ENCODE results near the gene KAT2A. TPM values are rescaled to one million over a fixed set of nuclear protein-coding genes. Genes with fewer than 3 reads are reported as not detected.

The KAT2A gene
- polyA plus RNA-seq, 1 donor (not counting 4 experiments of a cell fraction or from before 2014, with no cell fraction given) = 28.2 TPM

DNA sequence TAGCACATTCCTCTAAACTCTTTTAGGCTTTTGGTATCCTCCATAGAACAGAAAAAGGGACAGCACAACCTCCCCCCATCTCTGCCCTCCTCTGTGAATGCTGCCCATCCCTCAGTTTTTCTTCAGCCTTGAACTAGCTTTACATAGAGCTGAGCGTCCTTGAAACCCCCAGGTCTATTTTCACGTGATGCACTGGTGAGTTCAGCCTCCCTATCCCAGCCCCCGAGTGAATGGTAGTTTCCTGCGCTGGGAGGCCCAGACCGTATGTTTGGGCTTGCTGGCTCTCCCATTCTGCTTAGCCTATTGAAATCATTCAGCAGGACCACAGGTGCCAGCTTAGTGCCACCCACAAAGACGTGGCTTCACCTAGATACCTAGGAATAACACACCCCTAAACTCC, 45.4 kb downstream of the KAT2A start:
- FAIRE-seq = no peak

DNA sequence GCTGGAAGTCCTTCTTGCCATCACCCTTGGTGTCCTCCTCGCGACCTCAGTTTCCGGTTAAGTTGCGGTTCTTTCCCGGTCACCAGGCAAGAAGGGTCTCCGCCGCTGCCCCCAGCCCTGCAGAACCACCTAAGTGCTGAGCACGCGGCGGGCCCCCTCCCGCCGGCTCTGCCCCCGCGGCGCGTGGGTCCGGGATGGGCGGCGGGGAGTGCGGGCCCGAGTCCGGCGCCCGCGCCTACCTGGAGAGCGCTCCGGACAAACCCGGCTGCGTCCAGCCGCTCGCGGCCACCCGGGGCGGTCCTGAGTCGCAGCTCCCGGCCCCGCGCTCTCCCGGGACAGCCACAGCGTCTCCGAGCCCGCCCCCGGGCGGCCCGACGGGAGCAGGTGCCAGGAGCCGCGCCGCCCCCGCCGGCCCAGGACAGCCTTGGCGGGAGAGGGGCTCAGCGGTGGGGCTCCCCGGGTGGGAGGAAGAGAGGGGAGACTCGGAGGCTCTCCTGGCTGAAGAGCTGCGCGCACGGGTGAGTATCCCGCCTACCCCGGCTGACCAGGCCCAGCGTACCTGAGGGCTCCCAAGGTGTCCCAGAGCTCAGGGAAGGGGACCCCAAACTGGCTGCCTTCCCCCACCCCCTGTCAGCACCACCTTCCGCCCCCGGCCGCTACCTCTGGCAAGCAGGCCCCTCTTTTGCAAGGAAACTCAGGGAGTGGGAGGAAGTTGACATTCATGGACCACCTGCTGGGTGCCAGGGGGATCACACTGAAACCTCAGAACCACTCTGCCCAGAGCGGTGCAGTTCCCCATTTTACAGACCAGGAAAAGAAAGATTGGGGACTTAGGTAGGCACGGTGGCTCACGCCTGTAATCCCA, 48.6 kb downstream of the KAT2A start:
- Histone ChIP-seq H3K36me3 (ENCODE audit: control insufficient read depth in 2 of 2, extremely low read depth in 1 of 2, insufficient read depth in 2 of 2, low read length in 2 of 2) (no peaks in the 10 kb centered on the region), H3K9me1 (ENCODE audit: control insufficient read depth, extremely low read depth, insufficient read depth, low read length) (no peaks in the 10 kb centered on the region), H3K4me3 (ENCODE audit: control insufficient read depth in 2 of 3, extremely low read depth in 1 of 3, insufficient read depth in 2 of 3, low read depth in 1 of 3, low read length in 3 of 3) (no peak overlapping the region), H3K9me3 (ENCODE audit: control insufficient read depth, low read depth, low read length) (no peaks in the 10 kb centered on the region), H3K27ac (ENCODE audit: control insufficient read depth, insufficient read depth, low read length) (no peak overlapping the region), H3K9ac (ENCODE audit: control insufficient read depth, extremely low read depth, insufficient read depth, low read length) (no peak overlapping the region), H3K27me3 (ENCODE audit: control insufficient read depth, extremely low read depth, insufficient read depth, low read length) (peaks cover 36% of the 10 kb centered on the region), H2AFZ (ENCODE audit: control insufficient read depth, low read length) (no peak overlapping the region), H3K4me2 (ENCODE audit: control insufficient read depth, extremely low read depth, insufficient read depth, low read depth, low read length) (no peak overlapping the region), H4K20me1 (ENCODE audit: control insufficient read depth, extremely low read depth, insufficient read depth, low read length) (no peaks in the 10 kb centered on the region), H3K4me1 (ENCODE audit: control insufficient read depth, extremely low read depth, insufficient read depth, low read length) (peaks cover 5% of the 10 kb centered on the region), H3K79me2 (ENCODE audit: control insufficient read depth, insufficient read depth, low read length) (no peaks in the 10 kb centered on the region)
- TF ChIP-seq EZH2 (IDR thresholded peaks at IDR 0.05; ENCODE audit: low read length) = peak; percentile 20
- TF ChIP-seq, protein P1, sequence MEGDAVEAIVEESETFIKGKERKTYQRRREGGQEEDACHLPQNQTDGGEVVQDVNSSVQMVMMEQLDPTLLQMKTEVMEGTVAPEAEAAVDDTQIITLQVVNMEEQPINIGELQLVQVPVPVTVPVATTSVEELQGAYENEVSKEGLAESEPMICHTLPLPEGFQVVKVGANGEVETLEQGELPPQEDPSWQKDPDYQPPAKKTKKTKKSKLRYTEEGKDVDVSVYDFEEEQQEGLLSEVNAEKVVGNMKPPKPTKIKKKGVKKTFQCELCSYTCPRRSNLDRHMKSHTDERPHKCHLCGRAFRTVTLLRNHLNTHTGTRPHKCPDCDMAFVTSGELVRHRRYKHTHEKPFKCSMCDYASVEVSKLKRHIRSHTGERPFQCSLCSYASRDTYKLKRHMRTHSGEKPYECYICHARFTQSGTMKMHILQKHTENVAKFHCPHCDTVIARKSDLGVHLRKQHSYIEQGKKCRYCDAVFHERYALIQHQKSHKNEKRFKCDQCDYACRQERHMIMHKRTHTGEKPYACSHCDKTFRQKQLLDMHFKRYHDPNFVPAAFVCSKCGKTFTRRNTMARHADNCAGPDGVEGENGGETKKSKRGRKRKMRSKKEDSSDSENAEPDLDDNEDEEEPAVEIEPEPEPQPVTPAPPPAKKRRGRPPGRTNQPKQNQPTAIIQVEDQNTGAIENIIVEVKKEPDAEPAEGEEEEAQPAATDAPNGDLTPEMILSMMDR (optimal IDR thresholded peaks at IDR 0.05 in 1 of 3, IDR thresholded peaks at IDR 0.05 in 1 of 3, conservative IDR thresholded peaks at IDR 0.05 in 1 of 3; ENCODE audit: extremely low read depth in 1 of 3, insufficient read depth in 2 of 3, low read length in 3 of 3) = no peak
- dilution Hi-C loops (cut with MboI; ENCODE audit: extremely low pct_ligation_motif_present, low sequenced_read_pairs) = no loop called here
- DNase-seq (ENCODE audit: low read depth, low spot score) (no peak), FAIRE-seq (no peak)

More for the DNA sequence above, 45.4 kb downstream of the KAT2A start:
- Histone ChIP-seq H4K20me1 (ENCODE audit: control insufficient read depth, extremely low read depth, insufficient read depth, low read length) (no peaks in the 10 kb centered on the region), H3K27me3 (ENCODE audit: control insufficient read depth, extremely low read depth, insufficient read depth, low read length) (peaks cover 32% of the 10 kb centered on the region), H3K9me3 (ENCODE audit: control insufficient read depth, low read depth, low read length) (no peaks in the 10 kb centered on the region), H3K9ac (ENCODE audit: control insufficient read depth, extremely low read depth, insufficient read depth, low read length) (no peak overlapping the region), H3K4me1 (ENCODE audit: control insufficient read depth, extremely low read depth, insufficient read depth, low read length) (no peaks in the 10 kb centered on the region), H3K4me2 (ENCODE audit: control insufficient read depth, extremely low read depth, insufficient read depth, low read depth, low read length) (no peak overlapping the region), H3K79me2 (ENCODE audit: control insufficient read depth, insufficient read depth, low read length) (no peaks in the 10 kb centered on the region), H3K27ac (ENCODE audit: control insufficient read depth, insufficient read depth, low read length) (no peak overlapping the region), H3K4me3 (ENCODE audit: control insufficient read depth in 2 of 3, extremely low read depth in 1 of 3, insufficient read depth in 2 of 3, low read depth in 1 of 3, low read length in 3 of 3) (no peak overlapping the region), H3K9me1 (ENCODE audit: control insufficient read depth, extremely low read depth, insufficient read depth, low read length) (no peaks in the 10 kb centered on the region), H2AFZ (ENCODE audit: control insufficient read depth, low read length) (no peak overlapping the region), H3K36me3 (ENCODE audit: control insufficient read depth in 2 of 2, extremely low read depth in 1 of 2, insufficient read depth in 2 of 2, low read length in 2 of 2) (no peaks in the 10 kb centered on the region)
- TF ChIP-seq, protein P1 (optimal IDR thresholded peaks at IDR 0.05 in 1 of 3, IDR thresholded peaks at IDR 0.05 in 1 of 3, conservative IDR thresholded peaks at IDR 0.05 in 1 of 3; ENCODE audit: extremely low read depth in 1 of 3, insufficient read depth in 2 of 3, low read length in 3 of 3) = no peak
- TF ChIP-seq EZH2 (IDR thresholded peaks at IDR 0.05; ENCODE audit: low read length) = no peak
- dilution Hi-C loops (cut with MboI; ENCODE audit: extremely low pct_ligation_motif_present, low sequenced_read_pairs) = no loop called here
- DNase-seq (ENCODE audit: low read depth, low spot score) = no peak

All from keratinocyte (primary cell).